SK-N-SH (cell line): ENCODE results near the gene UTP25. TPM values are rescaled to one million over a fixed set of nuclear protein-coding genes. Genes with fewer than 3 reads are reported as not detected.

Experiments used
- CTCF ChIA-PET: fragments of 300-600, 350-600 bp; formaldehyde crosslinking; extraction: SDS; loops from one replicate; lab custom pipeline; 2021; lab: Yijun Ruan, JAX
- POLR2A ChIA-PET: fragments of 350-600 bp; sonication (Branson Sonifier 250); formaldehyde crosslinking; extraction: SDS; loops from one replicate; lab custom pipeline; 2020; ENCODE audit warnings: antibody characterized with exemption, inconsistent platforms; lab: Yijun Ruan, JAX
- DNase-seq: peaks from one replicate; pipeline ENCODE4 v3.0.0; 2012
- H2AFZ ChIP-seq: fragments of 200-600 bp; sonication (generic); 2 replicates; pipeline ENCODE4 v1.8.1; 2016; ENCODE audit warnings: antibody characterized with exemption, mild to moderate bottlenecking, low read depth
- H3F3A ChIP-seq: fragments of 200-600 bp; sonication (generic); replicated peaks from 2 replicates; pipeline ENCODE3; 2016; ENCODE audit warnings: antibody characterized with exemption, mild to moderate bottlenecking; ENCODE audit not compliant: insufficient read depth
- H3K27ac ChIP-seq, 2 experiments: fragments of 200-500 bp in 1 of 2; fragments of 200-600 bp in 1 of 2; sonication (Bioruptor generic) in 1 of 2; sonication (generic), shearing (Covaris generic) in 1 of 2; 2 replicates each; pipeline versions ENCODE4 v1.5.1 to v1.6.1; 2014 to 2016; ENCODE audit warnings: low read depth in 2 of 2, inconsistent platforms in 1 of 2, low read length in 1 of 2, mild to moderate bottlenecking in 1 of 2, mixed read lengths in 1 of 2
- H3K27me3 ChIP-seq: fragments of 200-600 bp; sonication (generic), shearing (Covaris generic); 2 replicates; pipeline ENCODE4 v1.6.1; 2016; ENCODE audit warnings: mixed run types; ENCODE audit not compliant: insufficient read depth
- H3K36me3 ChIP-seq, 2 experiments: fragments of 200-500 bp in 1 of 2; fragments of 200-600 bp in 1 of 2; sonication (Bioruptor generic) in 1 of 2; sonication (generic) in 1 of 2; replicated peaks in 1 of 2; 2 replicates each; pipeline versions ENCODE3 to v1.5.1; 2014 to 2016; ENCODE audit warnings: low read length in 1 of 2, mild to moderate bottlenecking in 1 of 2; ENCODE audit not compliant: insufficient read depth in 2 of 2, control insufficient read depth in 1 of 2
- H3K4me1 ChIP-seq, 2 experiments: fragments of 200-500 bp in 1 of 2; fragments of 200-600 bp in 1 of 2; sonication (Bioruptor generic) in 1 of 2; sonication (generic), shearing (Covaris generic) in 1 of 2; 2 replicates each; pipeline versions ENCODE4 v1.5.1 to v1.6.1; 2014 to 2016; ENCODE audit warnings: low read depth in 1 of 2, low read length in 1 of 2, mixed run types in 1 of 2; ENCODE audit not compliant: insufficient read depth in 2 of 2, control insufficient read depth in 1 of 2
- H3K4me2 ChIP-seq: fragments of 200-600 bp; sonication (generic), shearing (Covaris generic); 2 replicates; pipeline ENCODE4 v1.6.1; 2017; ENCODE audit warnings: mixed run types
- H3K4me3 ChIP-seq, 2 experiments: fragments of 200-500 bp in 1 of 2; fragments of 200-600 bp in 1 of 2; sonication (Bioruptor generic) in 1 of 2; sonication (generic), shearing (Covaris generic) in 1 of 2; 2 replicates each; pipeline versions ENCODE4 v1.5.1 to v1.8.1; 2014 to 2016; ENCODE audit warnings: low read depth in 2 of 2, inconsistent platforms in 1 of 2, low read length in 1 of 2, mild to moderate bottlenecking in 1 of 2, mixed read lengths in 1 of 2, moderate library complexity in 1 of 2
- H3K79me2 ChIP-seq: fragments of 200-600 bp; sonication (generic); 2 replicates; pipeline ENCODE4 v1.8.1; 2017; ENCODE audit warnings: mild to moderate bottlenecking; ENCODE audit not compliant: insufficient read depth
- H3K9ac ChIP-seq: fragments of 200-600 bp; sonication (generic); 2 replicates; pipeline ENCODE4 v1.6.1; 2017; ENCODE audit warnings: mixed run types
- H3K9me2 ChIP-seq: fragments of 200-600 bp; sonication (generic); 2 replicates; pipeline ENCODE4 v1.6.1; 2017; ENCODE audit warnings: mixed run types
- H3K9me3 ChIP-seq: fragments of 200-600 bp; sonication (generic); 2 replicates; pipeline ENCODE4 v1.6.1; 2017; ENCODE audit warnings: mixed run types, mild to moderate bottlenecking, moderate library complexity
- H4K20me1 ChIP-seq: fragments of 200-600 bp; sonication (generic); 2 replicates; pipeline ENCODE4 v1.6.1; 2017; ENCODE audit warnings: mild to moderate bottlenecking, mixed run types; ENCODE audit not compliant: insufficient read depth
- EZH2phosphoT487 ChIP-seq: fragments of 200-600 bp; sonication (generic); IDR thresholded peaks from 2 replicates; pipeline ENCODE4 v1.6.1; 2017; ENCODE audit warnings: low read depth, mixed run types, mild to moderate bottlenecking, antibody characterized with exemption, moderate library complexity, borderline replicate concordance
- FOSL2 ChIP-seq: IDR thresholded peaks from 2 replicates; pipeline ENCODE4 v1.4.0; 2012; ENCODE audit warnings: low read depth, mild to moderate bottlenecking, moderate library complexity, borderline replicate concordance
- GATA2 ChIP-seq: sonication (generic); formaldehyde crosslinking; IDR thresholded peaks from 2 replicates; pipeline ENCODE4 v1.5.0; 2020; ENCODE audit warnings: mild to moderate bottlenecking, missing genetic modification reagents
- IRF3 ChIP-seq: fragments of 150-350 bp; IDR thresholded peaks from 2 replicates; pipeline ENCODE4 v1.6.1; 2016; ENCODE audit warnings: mild to moderate bottlenecking, low read depth, low read length
- MAX ChIP-seq: IDR thresholded peaks from 2 replicates; pipeline ENCODE4 v1.4.0; 2012; ENCODE audit warnings: low read depth
- MXI1 ChIP-seq: IDR thresholded peaks from 2 replicates; pipeline ENCODE4 v1.6.1; 2012; ENCODE audit warnings: mild to moderate bottlenecking, low read depth, low read length, improper control_type of control experiment
- NFIC ChIP-seq: IDR thresholded peaks from 2 replicates; pipeline ENCODE4 v1.4.0; 2012; ENCODE audit warnings: borderline replicate concordance
- NRF1 ChIP-seq: IDR thresholded peaks from 2 replicates; pipeline ENCODE4 v1.6.1; 2012; ENCODE audit warnings: low read depth, mild to moderate bottlenecking, low read length
- RAD21 ChIP-seq: IDR thresholded peaks from 2 replicates; pipeline ENCODE4 v1.6.1; 2012; ENCODE audit warnings: mild to moderate bottlenecking, low read length
- REST ChIP-seq: IDR thresholded peaks from 2 replicates; pipeline ENCODE4 v1.6.1; 2012; ENCODE audit warnings: mild to moderate bottlenecking, low read depth, low read length, moderate library complexity
- RFX5 ChIP-seq: IDR thresholded peaks from 2 replicates; pipeline ENCODE4 v1.6.1; 2012; ENCODE audit warnings: mild to moderate bottlenecking, improper control_type of control experiment, low read length
- RXRA ChIP-seq: IDR thresholded peaks from 2 replicates; pipeline ENCODE4 v1.4.0; 2012; ENCODE audit warnings: low read depth, mild to moderate bottlenecking, borderline replicate concordance
- TEAD4 ChIP-seq: IDR thresholded peaks from 2 replicates; pipeline ENCODE4 v1.4.0; 2012; ENCODE audit warnings: mild to moderate bottlenecking, borderline replicate concordance; ENCODE audit not compliant: insufficient read depth
- WGBS: methylation state at CpG from one replicate; pipeline ENCODE4 v1.1.6; 2017; ENCODE audit warnings: low lambda C conversion rate; 5-methylcytosine and 5-hydroxymethylcytosine counted together
- polyA plus RNA-seq, 3 experiments: library from polyadenylated mRNA; depleted of rRNA; stranded (reverse); fragments of >200 nt; gene quantifications; 2 replicates each; pipeline ENCODE4 v1.2.3, GENCODE V29; 2012

The UTP25 gene
- polyA plus RNA-seq, 1 of the 3 experiments (the other 2 are of a cell fraction) = 6.3 TPM

GRCh38 chr1:209855623-209856022, 27.9 kb downstream of the UTP25 start:
- H3K4me3 ChIP-seq = no peak overlapping the region
- no peaks in the 10 kb centered on the region for H3K27me3 ChIP-seq
- peaks cover under 1 to 3% of the 10 kb centered on the region in 2 experiments; a peak in 2 of 4 replicates for H3K4me1 ChIP-seq
- H2AFZ ChIP-seq = no peak overlapping the region
- H3K9me2 ChIP-seq = no peaks in the 10 kb centered on the region
- peaks cover 28% of the 10 kb centered on the region for H3F3A ChIP-seq
- 100% methylated on average over 3 of the region's 5 CpGs for WGBS
- peaks cover 2% of the 10 kb centered on the region; the same call in 1 of the 2 replicates for H3K79me2 ChIP-seq
- no peak overlapping the region for H3K27ac ChIP-seq
- H3K4me2 ChIP-seq = no peak overlapping the region
- TF ChIP-seq NFIC = no peak
- no peak for TF ChIP-seq RAD21
- no peak for TF ChIP-seq MAX
- no peak for TF ChIP-seq EZH2phosphoT487
- no peak for TF ChIP-seq NRF1
- no peak for TF ChIP-seq GATA2 (CRISPR knock-in tag)
- TF ChIP-seq REST = no peak
- TF ChIP-seq TEAD4 = no peak
- no peak for TF ChIP-seq IRF3
- no peak for TF ChIP-seq RXRA
- TF ChIP-seq RFX5 = no peak
- TF ChIP-seq MXI1 = no peak
- no peak for TF ChIP-seq FOSL2
- ChIA-PET CTCF (interaction anchor here (1.3 to 19.7 kb wide), 6 partner anchors 8 to 546 kb away, joined by 4 to 317 read pairs (median 4); partner anchors contain the start of gene UTP25), POLR2A (no interaction called here)
- no peaks in the 10 kb centered on the region for H4K20me1 ChIP-seq
- H3K36me3 ChIP-seq = peaks cover 48 to 50% of the 10 kb centered on the region in 2 experiments
- no peak overlapping the region for H3K9ac ChIP-seq
- no peak for DNase-seq
- no peaks in the 10 kb centered on the region for H3K9me3 ChIP-seq
